Measurements from ENCODE around the gene UMAD1.

DNA sequence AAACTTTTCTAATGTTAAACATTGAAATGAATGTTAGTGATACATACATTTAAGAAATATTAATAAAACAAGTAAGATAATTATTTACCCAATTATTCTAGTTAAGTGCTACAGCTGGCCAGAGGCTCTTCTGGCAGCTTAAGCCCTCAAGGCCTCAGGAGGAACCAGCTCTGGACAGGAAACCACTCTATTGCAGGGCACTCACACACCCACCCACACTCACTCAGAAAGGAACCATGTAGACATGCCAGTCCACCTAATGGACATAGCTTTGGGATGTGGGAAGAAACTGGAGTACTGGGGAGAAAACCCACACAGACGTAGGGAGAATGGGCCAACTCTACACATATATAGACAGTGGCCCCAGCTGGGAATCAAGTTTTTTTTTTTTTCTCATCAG is 28.2 kb downstream of the UMAD1 start:
- TF ChIP-seq, protein P1, sequence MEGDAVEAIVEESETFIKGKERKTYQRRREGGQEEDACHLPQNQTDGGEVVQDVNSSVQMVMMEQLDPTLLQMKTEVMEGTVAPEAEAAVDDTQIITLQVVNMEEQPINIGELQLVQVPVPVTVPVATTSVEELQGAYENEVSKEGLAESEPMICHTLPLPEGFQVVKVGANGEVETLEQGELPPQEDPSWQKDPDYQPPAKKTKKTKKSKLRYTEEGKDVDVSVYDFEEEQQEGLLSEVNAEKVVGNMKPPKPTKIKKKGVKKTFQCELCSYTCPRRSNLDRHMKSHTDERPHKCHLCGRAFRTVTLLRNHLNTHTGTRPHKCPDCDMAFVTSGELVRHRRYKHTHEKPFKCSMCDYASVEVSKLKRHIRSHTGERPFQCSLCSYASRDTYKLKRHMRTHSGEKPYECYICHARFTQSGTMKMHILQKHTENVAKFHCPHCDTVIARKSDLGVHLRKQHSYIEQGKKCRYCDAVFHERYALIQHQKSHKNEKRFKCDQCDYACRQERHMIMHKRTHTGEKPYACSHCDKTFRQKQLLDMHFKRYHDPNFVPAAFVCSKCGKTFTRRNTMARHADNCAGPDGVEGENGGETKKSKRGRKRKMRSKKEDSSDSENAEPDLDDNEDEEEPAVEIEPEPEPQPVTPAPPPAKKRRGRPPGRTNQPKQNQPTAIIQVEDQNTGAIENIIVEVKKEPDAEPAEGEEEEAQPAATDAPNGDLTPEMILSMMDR (IDR thresholded peaks at IDR 0.05), result no peak
- TF ChIP-seq POLR2AphosphoS5 (IDR thresholded peaks at IDR 0.05), result no peak
- TF ChIP-seq POLR2A (IDR thresholded peaks at IDR 0.05), result no peak
